ENCODE data around the gene FOXL3. TPM values are rescaled to one million over a fixed set of nuclear protein-coding genes. Genes with fewer than 3 reads are reported as not detected.

FOXL3 gene
- total and polyA plus RNA-seq, 2 donors from 2014 or later = not detected

DNA sequence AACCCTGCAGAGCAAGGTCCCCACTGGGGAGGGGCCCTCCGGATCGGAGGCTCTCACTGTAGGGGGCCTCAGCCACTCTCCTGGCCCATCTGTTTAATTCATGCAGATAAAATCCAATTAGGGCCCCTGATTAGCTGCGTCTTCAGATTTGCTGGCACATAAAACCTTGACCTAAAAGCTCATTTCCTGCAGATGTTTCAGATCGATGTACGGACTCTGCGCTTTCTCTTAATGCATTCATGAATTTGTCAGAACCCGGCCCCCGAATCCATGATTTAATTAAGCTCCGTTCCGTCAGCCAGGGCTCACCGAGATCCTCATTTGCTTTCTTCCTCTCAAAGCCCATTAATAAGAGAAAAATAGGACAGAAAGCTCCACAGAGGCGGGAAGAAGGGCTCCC lies 40.0 kb upstream of the FOXL3 start:
- Histone ChIP-seq H3K4me3 (ENCODE audit: low read length in 3 of 3) (no peak overlapping the region), H3K27me3 (ENCODE audit: control insufficient read depth, insufficient read depth, low read length) (no peaks in the 10 kb centered on the region), H3K9ac (ENCODE audit: low read length in 3 of 3) (no peak overlapping the region), H3K9me3 (ENCODE audit: control insufficient read depth in 2 of 3, insufficient read depth in 1 of 3, low read length in 3 of 3) (no peaks in the 10 kb centered on the region), H3K36me3 (ENCODE audit: control insufficient read depth in 2 of 3, insufficient read depth in 3 of 3, low read length in 3 of 3) (peaks cover 0 to 58% (median 11%) of the 10 kb centered on the region in 3 donors), H3K4me1 (ENCODE audit: control insufficient read depth in 2 of 3, insufficient read depth in 2 of 3, low read depth in 1 of 3, low read length in 3 of 3) (peaks cover 0 to 2% (median 0%) of the 10 kb centered on the region in 3 donors), H3K27ac (ENCODE audit: low read depth in 2 of 2, low read length in 2 of 2) (no peak overlapping the region)
- intact Hi-C loops (cut with DNase I) = no loop called here
- DNase-seq = no peak
- TF ChIP-seq, protein P1, sequence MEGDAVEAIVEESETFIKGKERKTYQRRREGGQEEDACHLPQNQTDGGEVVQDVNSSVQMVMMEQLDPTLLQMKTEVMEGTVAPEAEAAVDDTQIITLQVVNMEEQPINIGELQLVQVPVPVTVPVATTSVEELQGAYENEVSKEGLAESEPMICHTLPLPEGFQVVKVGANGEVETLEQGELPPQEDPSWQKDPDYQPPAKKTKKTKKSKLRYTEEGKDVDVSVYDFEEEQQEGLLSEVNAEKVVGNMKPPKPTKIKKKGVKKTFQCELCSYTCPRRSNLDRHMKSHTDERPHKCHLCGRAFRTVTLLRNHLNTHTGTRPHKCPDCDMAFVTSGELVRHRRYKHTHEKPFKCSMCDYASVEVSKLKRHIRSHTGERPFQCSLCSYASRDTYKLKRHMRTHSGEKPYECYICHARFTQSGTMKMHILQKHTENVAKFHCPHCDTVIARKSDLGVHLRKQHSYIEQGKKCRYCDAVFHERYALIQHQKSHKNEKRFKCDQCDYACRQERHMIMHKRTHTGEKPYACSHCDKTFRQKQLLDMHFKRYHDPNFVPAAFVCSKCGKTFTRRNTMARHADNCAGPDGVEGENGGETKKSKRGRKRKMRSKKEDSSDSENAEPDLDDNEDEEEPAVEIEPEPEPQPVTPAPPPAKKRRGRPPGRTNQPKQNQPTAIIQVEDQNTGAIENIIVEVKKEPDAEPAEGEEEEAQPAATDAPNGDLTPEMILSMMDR (IDR thresholded peaks at IDR 0.05; ENCODE audit: borderline replicate concordance, extremely low read depth, insufficient read depth) = no peak
- no peak for FAIRE-seq

DNA sequence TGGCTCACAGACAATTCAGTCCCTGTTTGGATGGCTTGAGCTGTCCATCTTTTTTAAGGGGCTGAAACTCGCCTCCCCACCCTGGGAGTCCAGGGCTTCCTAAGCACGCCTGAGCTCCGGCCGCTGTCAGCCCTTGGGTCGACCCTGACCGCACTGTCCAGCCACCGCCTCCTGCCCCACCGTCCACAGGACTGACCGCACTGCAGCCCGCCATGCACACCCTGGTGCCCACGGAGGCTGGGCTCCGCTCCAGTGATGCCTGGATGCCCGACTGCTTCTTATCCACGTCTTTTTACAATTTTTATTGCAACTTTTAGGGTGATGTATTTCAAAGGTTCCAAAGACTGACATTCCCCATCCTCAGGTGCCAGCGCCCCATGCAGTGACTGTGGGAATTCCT lies 39.4 kb upstream of the FOXL3 start:
- peaks cover 0 to 2% (median 0%) of the 10 kb centered on the region in 3 donors for H3K4me1 ChIP-seq (ENCODE audit: control insufficient read depth in 2 of 3, insufficient read depth in 2 of 3, low read depth in 1 of 3, low read length in 3 of 3)
- FAIRE-seq (no peak), DNase-seq (peak in 1 of 5 donors; percentile 54)
- H3K36me3 ChIP-seq (ENCODE audit: control insufficient read depth in 2 of 3, insufficient read depth in 3 of 3, low read length in 3 of 3) = peaks cover 0 to 62% (median 11%) of the 10 kb centered on the region in 3 donors
- H3K9me3 ChIP-seq (ENCODE audit: control insufficient read depth in 2 of 3, insufficient read depth in 1 of 3, low read length in 3 of 3) = no peaks in the 10 kb centered on the region
- H3K27ac ChIP-seq (ENCODE audit: low read depth in 2 of 2, low read length in 2 of 2) = no peak overlapping the region
- no peaks in the 10 kb centered on the region for H3K27me3 ChIP-seq (ENCODE audit: control insufficient read depth, insufficient read depth, low read length)
- TF ChIP-seq, protein P1 (IDR thresholded peaks at IDR 0.05; ENCODE audit: borderline replicate concordance, extremely low read depth, insufficient read depth) = no peak
- H3K9ac ChIP-seq (ENCODE audit: low read length in 3 of 3) = no peak overlapping the region
- intact Hi-C loops (cut with DNase I) = no loop called here
- H3K4me3 ChIP-seq (ENCODE audit: low read length in 3 of 3) = no peak overlapping the region

DNA sequence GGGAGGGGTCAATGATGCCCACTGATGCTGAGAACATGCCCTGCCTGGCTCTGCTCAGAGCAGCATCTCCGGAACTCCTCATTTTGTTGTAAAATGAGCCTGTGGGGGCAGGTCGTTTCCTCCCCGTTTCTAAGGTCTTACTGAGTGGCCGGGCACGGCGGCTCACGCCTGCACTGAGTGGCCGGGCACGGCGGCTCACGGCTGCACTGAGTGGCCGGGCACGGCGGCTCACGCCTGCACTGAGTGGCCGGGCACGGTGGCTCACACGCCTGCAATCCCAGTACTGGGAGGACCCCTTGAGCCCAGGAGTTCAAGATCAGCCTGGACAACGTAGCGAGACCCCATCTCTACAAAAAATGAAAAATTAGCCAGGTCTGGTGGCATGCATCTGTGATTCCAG lies 39.0 kb upstream of the FOXL3 start:
- DNase-seq = peak in 1 of 5 donors; percentile 52

More for the DNA sequence above, 39.0 kb upstream of the FOXL3 start:
- Histone ChIP-seq H3K4me3 (ENCODE audit: low read length in 3 of 3) (no peak overlapping the region), H3K27ac (ENCODE audit: low read depth in 2 of 2, low read length in 2 of 2) (no peak overlapping the region), H3K9ac (ENCODE audit: low read length in 3 of 3) (no peak overlapping the region), H3K27me3 (ENCODE audit: control insufficient read depth, insufficient read depth, low read length) (no peaks in the 10 kb centered on the region), H3K9me3 (ENCODE audit: control insufficient read depth in 2 of 3, insufficient read depth in 1 of 3, low read length in 3 of 3) (no peaks in the 10 kb centered on the region), H3K4me1 (ENCODE audit: control insufficient read depth in 2 of 3, insufficient read depth in 2 of 3, low read depth in 1 of 3, low read length in 3 of 3) (peaks cover 0 to 2% (median 0%) of the 10 kb centered on the region in 3 donors), H3K36me3 (ENCODE audit: control insufficient read depth in 2 of 3, insufficient read depth in 3 of 3, low read length in 3 of 3) (peaks cover 0 to 64% (median 11%) of the 10 kb centered on the region in 3 donors)
- intact Hi-C loops (cut with DNase I) = no loop called here
- TF ChIP-seq, protein P1 (IDR thresholded peaks at IDR 0.05; ENCODE audit: borderline replicate concordance, extremely low read depth, insufficient read depth) = no peak
- no peak for FAIRE-seq

All from kidney (tissue), 14 donors.